ENCODE data around the gene SYMPK.

DNA sequence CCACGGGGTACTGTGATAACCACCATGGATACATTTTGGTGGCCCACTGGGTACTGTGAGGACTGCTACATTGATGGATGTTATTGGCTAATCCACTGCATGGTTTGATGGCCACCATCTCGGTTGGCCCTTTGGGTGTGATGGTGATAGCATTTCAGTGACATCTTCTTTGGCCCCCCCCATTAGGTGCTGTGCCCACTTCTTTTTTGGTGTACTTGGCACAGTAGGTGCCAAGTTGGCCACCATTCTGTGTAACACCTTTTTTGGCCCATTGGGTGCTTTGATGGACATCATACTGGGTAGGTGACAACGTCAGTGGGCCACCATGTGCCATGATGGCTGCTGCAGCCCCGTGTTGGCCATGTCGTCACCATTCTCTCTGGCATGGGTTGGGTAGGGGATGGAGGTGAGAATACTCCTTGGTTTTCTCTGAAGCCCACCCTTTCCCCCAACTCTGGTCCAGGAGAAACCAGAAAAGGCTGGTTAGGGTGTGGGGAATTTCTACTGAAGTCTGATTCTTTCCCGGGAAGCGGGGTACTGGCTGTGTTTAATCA is 10.3 kb upstream of the SYMPK start:
- TF ChIP-seq, protein P1, sequence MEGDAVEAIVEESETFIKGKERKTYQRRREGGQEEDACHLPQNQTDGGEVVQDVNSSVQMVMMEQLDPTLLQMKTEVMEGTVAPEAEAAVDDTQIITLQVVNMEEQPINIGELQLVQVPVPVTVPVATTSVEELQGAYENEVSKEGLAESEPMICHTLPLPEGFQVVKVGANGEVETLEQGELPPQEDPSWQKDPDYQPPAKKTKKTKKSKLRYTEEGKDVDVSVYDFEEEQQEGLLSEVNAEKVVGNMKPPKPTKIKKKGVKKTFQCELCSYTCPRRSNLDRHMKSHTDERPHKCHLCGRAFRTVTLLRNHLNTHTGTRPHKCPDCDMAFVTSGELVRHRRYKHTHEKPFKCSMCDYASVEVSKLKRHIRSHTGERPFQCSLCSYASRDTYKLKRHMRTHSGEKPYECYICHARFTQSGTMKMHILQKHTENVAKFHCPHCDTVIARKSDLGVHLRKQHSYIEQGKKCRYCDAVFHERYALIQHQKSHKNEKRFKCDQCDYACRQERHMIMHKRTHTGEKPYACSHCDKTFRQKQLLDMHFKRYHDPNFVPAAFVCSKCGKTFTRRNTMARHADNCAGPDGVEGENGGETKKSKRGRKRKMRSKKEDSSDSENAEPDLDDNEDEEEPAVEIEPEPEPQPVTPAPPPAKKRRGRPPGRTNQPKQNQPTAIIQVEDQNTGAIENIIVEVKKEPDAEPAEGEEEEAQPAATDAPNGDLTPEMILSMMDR (IDR thresholded peaks at IDR 0.05) = no peak
- TF ChIP-seq POLR2AphosphoS5 (IDR thresholded peaks at IDR 0.05; ENCODE audit: low read depth, low read length) (no peak), REST (IDR thresholded peaks at IDR 0.05; ENCODE audit: insufficient read depth in 1 of 2, low read depth in 2 of 2, low read length in 1 of 2) (no peak), SIN3A (IDR thresholded peaks at IDR 0.05; ENCODE audit: borderline replicate concordance, insufficient read depth, low read depth, low read length) (no peak), TCF7L2 (IDR thresholded peaks at IDR 0.05; ENCODE audit: low read depth, low read length) (no peak)

Data from Panc1 (cell line).